Rectal smooth muscle tissue (tissue), 1 donor: ENCODE measurements around the gene ST6GALNAC3.

Experiments used
- H3K27ac ChIP-seq: one replicate; pipeline ENCODE4 v1.7.0; 2013; ENCODE audit warnings: low read depth, low read length, inconsistent platforms
- H3K27me3 ChIP-seq: one replicate; pipeline ENCODE4 v1.7.0; 2013; ENCODE audit warnings: low read length; ENCODE audit not compliant: control insufficient read depth, insufficient read depth
- H3K36me3 ChIP-seq: one replicate; pipeline ENCODE4 v1.7.0; 2013; ENCODE audit warnings: low read length; ENCODE audit not compliant: control insufficient read depth, insufficient read depth
- H3K4me1 ChIP-seq: one replicate; pipeline ENCODE4 v1.7.0; 2013; ENCODE audit warnings: low read length; ENCODE audit not compliant: control insufficient read depth, insufficient read depth
- H3K4me3 ChIP-seq: one replicate; pipeline ENCODE4 v1.7.0; 2013; ENCODE audit warnings: low read length
- H3K9ac ChIP-seq: one replicate; pipeline ENCODE4 v1.7.0; 2013; ENCODE audit warnings: low read length

ST6GALNAC3 gene

GRCh38 chr1:76668046-76668445 is 593.5 kb downstream of the ST6GALNAC3 start:
- Histone ChIP-seq H3K27ac (no peak overlapping the region), H3K4me1 (no peaks in the 10 kb centered on the region), H3K9ac (no peak overlapping the region), H3K4me3 (no peak overlapping the region), H3K36me3 (no peaks in the 10 kb centered on the region), H3K27me3 (no peaks in the 10 kb centered on the region)

GRCh38 chr1:76669131-76669530 is 594.6 kb downstream of the ST6GALNAC3 start:
- no peak overlapping the region for H3K27ac ChIP-seq
- no peaks in the 10 kb centered on the region for H3K36me3 ChIP-seq
- H3K4me1 ChIP-seq = no peaks in the 10 kb centered on the region
- no peak overlapping the region for H3K9ac ChIP-seq
- H3K4me3 ChIP-seq = no peak overlapping the region
- H3K27me3 ChIP-seq = no peaks in the 10 kb centered on the region

- no peaks in the 10 kb centered on the region for H3K36me3 ChIP-seq
- H3K4me3 ChIP-seq = no peak overlapping the region
- H3K27ac ChIP-seq = no peak overlapping the region
- H3K4me1 ChIP-seq = no peaks in the 10 kb centered on the region
- H3K27me3 ChIP-seq = no peaks in the 10 kb centered on the region
- H3K9ac ChIP-seq = no peak overlapping the region
Measured at GRCh38 chr1:76669624-76670315, 595.2 kb downstream of the ST6GALNAC3 start.

- H3K9ac ChIP-seq = no peak overlapping the region
- H3K36me3 ChIP-seq = no peaks in the 10 kb centered on the region
- H3K27ac ChIP-seq = no peak overlapping the region
- no peaks in the 10 kb centered on the region for H3K27me3 ChIP-seq
- H3K4me1 ChIP-seq = no peaks in the 10 kb centered on the region
- H3K4me3 ChIP-seq = no peak overlapping the region
Measured at GRCh38 chr1:76674689-76675210, 600.2 kb downstream of the ST6GALNAC3 start.

GRCh38 chr1:76677416-76678405 is 603.2 kb downstream of the ST6GALNAC3 start:
- Histone ChIP-seq H3K4me3 (no peak overlapping the region), H3K4me1 (no peaks in the 10 kb centered on the region), H3K27me3 (no peaks in the 10 kb centered on the region), H3K36me3 (no peaks in the 10 kb centered on the region), H3K27ac (no peak overlapping the region), H3K9ac (no peak overlapping the region)

- no peaks in the 10 kb centered on the region for H3K27me3 ChIP-seq
- H3K27ac ChIP-seq = no peak overlapping the region
- no peak overlapping the region for H3K9ac ChIP-seq
- no peaks in the 10 kb centered on the region for H3K4me1 ChIP-seq
- no peaks in the 10 kb centered on the region for H3K36me3 ChIP-seq
- H3K4me3 ChIP-seq = no peak overlapping the region
Measured at GRCh38 chr1:76679534-76680152, 605.1 kb downstream of the ST6GALNAC3 start.

- H3K4me1 ChIP-seq = no peaks in the 10 kb centered on the region
- no peak overlapping the region for H3K9ac ChIP-seq
- H3K27me3 ChIP-seq = no peaks in the 10 kb centered on the region
- no peak overlapping the region for H3K27ac ChIP-seq
- no peaks in the 10 kb centered on the region for H3K36me3 ChIP-seq
- no peak overlapping the region for H3K4me3 ChIP-seq
Measured at GRCh38 chr1:76680651-76681050, 606.1 kb downstream of the ST6GALNAC3 start.

- Histone ChIP-seq H3K4me3 (no peak overlapping the region), H3K27me3 (no peaks in the 10 kb centered on the region), H3K36me3 (no peaks in the 10 kb centered on the region), H3K9ac (no peak overlapping the region), H3K4me1 (no peaks in the 10 kb centered on the region), H3K27ac (no peak overlapping the region)
Measured at GRCh38 chr1:76682138-76682537, 607.6 kb downstream of the ST6GALNAC3 start.
